Naive B cell (primary cell): ENCODE measurements around the gene BAG1. TPM values are rescaled to one million over a fixed set of nuclear protein-coding genes. Genes with fewer than 3 reads are reported as not detected.

Experiments used
- ATAC-seq, 2 donors: fragments of 150-1000 bp; cut with Tn5 transposase; 2 replicates each; pipeline ENCODE4 v1.10.0; 2021; ENCODE audit warnings: low read depth in 2 of 2, mild to moderate bottlenecking in 2 of 2, moderate library complexity in 2 of 2
- DNase-seq: peaks from one replicate; pipeline ENCODE4 v3.0.0; 2022
- H3K27ac Mint-ChIP-seq, 6 donors: one replicate each; pipeline ENCODE4 v1.8.0; 2020 to 2022; ENCODE audit warnings: mild to moderate bottlenecking in 6 of 6, mixed read lengths in 6 of 6, moderate library complexity in 5 of 6, inconsistent platforms in 2 of 6
- H3K27me3 Mint-ChIP-seq, 3 donors: one replicate each; pipeline ENCODE4 v1.8.0; 2021 to 2022; ENCODE audit warnings: mixed read lengths in 3 of 3, mild to moderate bottlenecking in 1 of 3
- H3K36me3 Mint-ChIP-seq, 2 donors: one replicate each; pipeline ENCODE4 v1.8.0; 2020 to 2022; ENCODE audit warnings: mixed read lengths in 2 of 2, inconsistent platforms in 1 of 2, mild to moderate bottlenecking in 1 of 2
- H3K4me1 Mint-ChIP-seq, 3 donors: one replicate each; pipeline ENCODE4 v1.8.0; 2020 to 2022; ENCODE audit warnings: mixed read lengths in 3 of 3, inconsistent platforms in 1 of 3, mild to moderate bottlenecking in 1 of 3, moderate library complexity in 1 of 3
- H3K4me3 Mint-ChIP-seq, 8 donors: one replicate each; pipeline ENCODE4 v1.8.0; 2020 to 2022; ENCODE audit warnings: mild to moderate bottlenecking in 8 of 8, mixed read lengths in 8 of 8, moderate library complexity in 8 of 8, inconsistent platforms in 2 of 8
- H3K9me3 Mint-ChIP-seq, 7 donors: one replicate each; pipeline ENCODE4 v1.8.0; 2020 to 2022; ENCODE audit warnings: mixed read lengths in 7 of 7, mild to moderate bottlenecking in 5 of 7, inconsistent platforms in 2 of 7, moderate library complexity in 1 of 7
- polyA plus RNA-seq, 6 donors: library from polyadenylated mRNA; unstranded; fragments of 300-500 nt; fragmentation: Illumina TruSeq; gene quantifications; one replicate each; pipeline ENCODE4 v1.2.3, GENCODE V29; 2021; ENCODE audit warnings: low read depth in 6 of 6

BAG1 gene
- polyA plus RNA-seq = 10 to 100 TPM; 45.7 to 85.6 (median 73.2) TPM

DNA sequence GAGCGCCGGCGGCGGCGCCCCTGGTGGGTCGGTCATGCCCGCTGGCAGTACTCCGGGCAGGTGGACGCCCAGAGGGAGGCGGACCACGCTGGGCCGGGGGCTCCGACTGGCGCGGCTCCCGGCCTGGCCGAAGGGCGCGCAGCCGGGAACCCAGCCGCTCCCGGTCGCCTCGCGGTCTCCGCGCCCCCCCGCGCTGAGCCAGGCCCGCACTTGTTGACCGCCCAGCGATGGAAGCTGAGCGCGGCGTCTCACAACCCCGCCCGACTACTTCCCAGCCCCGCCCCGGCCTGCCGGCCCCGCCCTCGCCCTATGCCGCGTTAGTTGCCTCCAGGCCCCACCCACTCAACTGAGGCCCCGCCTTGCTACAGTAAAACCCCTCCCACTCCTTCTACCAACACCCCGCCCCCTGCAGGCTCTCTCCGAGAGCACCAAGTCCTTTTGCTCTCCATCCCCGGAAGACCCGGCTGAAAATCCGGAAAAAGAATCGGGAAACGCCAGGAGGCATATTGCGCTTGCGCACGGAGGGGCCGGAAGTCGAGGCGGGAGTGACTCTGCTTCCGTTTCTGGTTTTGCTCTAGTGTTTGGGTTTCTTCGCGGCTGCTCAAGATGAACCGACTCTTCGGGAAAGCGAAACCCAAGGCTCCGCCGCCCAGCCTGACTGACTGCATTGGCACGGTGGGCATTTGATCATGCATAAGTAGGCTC lies at the start of gene BAG1, which contains the start of gene CHMP5:
Gene BAG1 (minus strand): TSS at position 236 of the 705 bp plus-strand sequence.
Gene CHMP5 (plus strand): TSS at position 577 of the 705 bp plus-strand sequence. CDS start 30 bp downstream, at position 607.
- Mint-ChIP-seq H3K4me1 (peaks cover 36 to 38% (median 36%) of the 10 kb centered on the region in 3 donors), H3K27me3 (no peaks in the 10 kb centered on the region), H3K36me3 (peaks cover 11% of the 10 kb centered on the region in 2 donors), H3K27ac (peak within 1 kb of the TSS; percentile 96 to 99 (median 99)), H3K4me3 (peak within 1 kb of the TSS; percentile 81 to 99 (median 95)), H3K9me3 (no peaks in the 10 kb centered on the region)
- peak; percentile 98 for DNase-seq
- ATAC-seq = peak; percentile 85

DNA sequence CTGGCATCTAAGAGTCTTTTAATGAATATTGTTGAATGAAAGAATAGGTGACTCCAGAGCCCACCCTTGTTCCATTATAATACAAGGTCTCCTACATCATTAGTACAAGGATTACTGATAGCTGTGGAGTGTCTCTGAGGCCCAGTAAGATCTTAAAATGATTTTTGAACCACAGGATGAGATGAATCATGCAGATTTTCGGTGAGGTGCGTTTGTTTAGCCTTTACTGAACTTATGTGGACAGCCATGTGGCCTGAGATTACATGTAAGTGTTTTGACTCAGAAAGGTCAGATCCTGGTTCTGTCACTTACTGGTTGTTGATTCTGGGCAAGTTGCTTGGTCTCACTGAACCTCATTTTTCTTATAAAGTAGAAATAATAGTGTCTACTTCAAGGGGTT lies 47.4 kb upstream of the BAG1 start:
- H3K36me3 Mint-ChIP-seq = peaks cover 37 to 40% of the 10 kb centered on the region in 2 donors
- H3K27ac Mint-ChIP-seq = no peak overlapping the region
- H3K27me3 Mint-ChIP-seq = no peaks in the 10 kb centered on the region
- no peak for DNase-seq
- no peak overlapping the region for H3K4me3 Mint-ChIP-seq
- no peaks in the 10 kb centered on the region for H3K9me3 Mint-ChIP-seq
- peaks cover 2 to 6% (median 3%) of the 10 kb centered on the region in 3 donors for H3K4me1 Mint-ChIP-seq
- no peak for ATAC-seq

DNA sequence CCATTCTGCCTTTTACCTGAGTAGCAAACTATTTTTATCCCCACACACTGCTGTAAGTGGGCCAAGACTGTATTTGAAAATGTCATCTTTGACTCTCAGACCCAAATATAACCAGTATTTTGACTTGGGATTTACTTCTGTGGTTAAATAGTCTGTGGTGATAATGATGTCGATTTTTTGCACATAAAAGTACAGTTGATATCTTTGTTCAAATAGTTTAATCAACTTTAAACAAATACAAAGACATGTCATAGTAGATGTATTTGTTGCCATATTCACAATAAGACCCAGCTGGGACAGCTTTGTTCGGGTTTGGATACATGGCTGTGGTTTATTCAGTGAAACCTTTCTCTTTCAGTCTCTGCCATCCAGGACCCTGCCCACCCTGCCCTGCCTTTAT lies 46.2 kb upstream of the BAG1 start:
- Mint-ChIP-seq H3K4me3 (no peak overlapping the region), H3K36me3 (peaks cover 32 to 36% of the 10 kb centered on the region in 2 donors), H3K9me3 (no peaks in the 10 kb centered on the region), H3K27ac (peak overlapping the region in 1 of 6 donors; percentile 58), H3K4me1 (peaks cover 2 to 6% (median 3%) of the 10 kb centered on the region in 3 donors), H3K27me3 (no peaks in the 10 kb centered on the region)
- ATAC-seq (no peak), DNase-seq (no peak)

DNA sequence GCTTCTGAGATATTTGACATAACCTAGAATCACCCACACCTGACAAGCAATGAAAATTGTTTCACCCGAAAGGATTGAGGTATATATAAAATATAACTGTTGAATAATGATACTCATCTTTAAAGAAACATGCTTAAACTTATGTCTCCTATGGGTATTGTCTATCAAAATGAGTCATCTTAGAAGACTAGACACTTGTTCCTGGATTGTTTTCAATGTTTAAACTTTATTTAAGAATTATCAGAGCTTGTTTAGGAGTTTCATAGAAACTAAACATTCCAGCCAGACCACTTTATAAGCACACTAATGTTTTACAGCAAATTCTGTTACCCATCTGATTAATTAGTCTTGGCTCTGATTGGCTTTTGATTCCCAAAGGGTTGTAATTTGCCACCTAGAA lies 45.4 kb upstream of the BAG1 start:
- Mint-ChIP-seq H3K27ac (peak overlapping the region in 1 of 6 donors; percentile 12), H3K9me3 (no peaks in the 10 kb centered on the region), H3K27me3 (no peaks in the 10 kb centered on the region), H3K36me3 (peaks cover 24 to 30% of the 10 kb centered on the region in 2 donors), H3K4me1 (peaks cover 2 to 6% (median 3%) of the 10 kb centered on the region in 3 donors), H3K4me3 (no peak overlapping the region)
- DNase-seq (no peak), ATAC-seq (no peak)

DNA sequence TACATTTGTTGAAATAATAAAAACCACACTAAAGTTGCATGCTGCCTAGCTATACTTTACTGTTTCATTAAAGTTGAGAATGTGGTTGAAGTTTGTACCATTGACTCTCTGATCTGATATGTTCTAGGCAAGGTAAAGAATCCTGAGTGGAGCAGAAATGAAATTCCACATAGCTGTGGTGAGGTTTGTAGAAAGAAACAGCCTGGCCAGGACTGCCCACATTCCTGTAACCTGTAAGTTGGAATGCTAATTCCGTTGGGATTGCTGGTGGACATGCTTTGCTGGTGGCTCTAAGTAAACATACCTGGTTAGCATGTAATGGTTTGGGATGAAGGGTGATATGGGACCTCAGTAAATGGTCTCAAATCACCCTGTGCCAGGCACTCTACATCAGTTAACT lies 42.6 kb upstream of the BAG1 start:
- ATAC-seq (no peak), DNase-seq (no peak)
- no peaks in the 10 kb centered on the region for H3K27me3 Mint-ChIP-seq
- no peak overlapping the region for H3K4me3 Mint-ChIP-seq
- H3K36me3 Mint-ChIP-seq = peaks cover 13 to 28% of the 10 kb centered on the region in 2 donors
- peaks cover 0 to 11% (median 7%) of the 10 kb centered on the region in 3 donors for H3K4me1 Mint-ChIP-seq
- H3K27ac Mint-ChIP-seq = no peak overlapping the region
- H3K9me3 Mint-ChIP-seq = no peaks in the 10 kb centered on the region

DNA sequence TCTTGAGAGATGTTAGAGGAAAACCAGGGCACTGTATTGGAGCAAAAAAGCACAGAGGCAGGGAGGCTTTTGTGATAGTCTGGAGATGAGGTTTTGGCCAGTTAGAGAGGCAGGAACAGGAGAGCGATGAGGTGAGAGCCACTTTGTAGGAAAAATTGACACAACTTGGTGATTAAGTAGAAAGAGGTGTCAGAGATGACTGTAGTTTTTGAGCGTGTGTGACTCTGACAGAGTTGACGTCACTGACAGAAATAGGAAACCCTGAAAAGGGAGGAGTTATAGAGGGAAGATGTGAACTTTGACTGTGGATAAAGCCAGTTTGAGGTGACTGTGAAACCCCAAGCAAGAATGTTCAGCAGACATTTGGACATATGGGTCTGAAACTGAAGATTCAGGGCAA lies 41.5 kb upstream of the BAG1 start:
- Mint-ChIP-seq H3K27ac (no peak overlapping the region), H3K27me3 (no peaks in the 10 kb centered on the region), H3K4me1 (peaks cover 2 to 12% (median 4%) of the 10 kb centered on the region in 3 donors), H3K9me3 (no peaks in the 10 kb centered on the region), H3K36me3 (peaks cover 13 to 27% of the 10 kb centered on the region in 2 donors), H3K4me3 (no peak overlapping the region)
- ATAC-seq = no peak
- DNase-seq = no peak

DNA sequence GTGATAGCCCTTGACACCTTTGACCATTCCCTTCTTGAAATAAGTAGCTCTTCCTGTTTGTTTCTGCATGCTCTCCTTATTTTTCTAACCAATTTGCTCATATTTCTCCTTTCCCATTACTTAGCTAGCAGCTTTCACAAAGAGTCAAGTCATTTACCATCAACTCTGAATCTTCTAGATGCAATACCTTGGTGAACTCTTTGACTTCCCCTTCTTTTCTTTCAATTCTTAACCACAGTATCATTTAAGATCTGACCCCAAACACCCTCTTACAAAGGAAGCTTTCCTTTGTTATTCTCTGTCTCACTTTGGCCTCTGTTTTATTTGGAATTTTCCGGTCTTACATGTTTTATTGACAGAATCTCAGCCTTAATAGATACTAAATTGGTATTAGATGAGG lies 39.9 kb upstream of the BAG1 start:
- no peak for ATAC-seq
- peaks cover 3 to 24% (median 11%) of the 10 kb centered on the region in 3 donors for H3K4me1 Mint-ChIP-seq
- no peak for DNase-seq
- no peaks in the 10 kb centered on the region for H3K9me3 Mint-ChIP-seq
- no peak overlapping the region for H3K27ac Mint-ChIP-seq
- peaks cover 7 to 28% of the 10 kb centered on the region in 2 donors for H3K36me3 Mint-ChIP-seq
- H3K4me3 Mint-ChIP-seq = no peak overlapping the region
- no peaks in the 10 kb centered on the region for H3K27me3 Mint-ChIP-seq

DNA sequence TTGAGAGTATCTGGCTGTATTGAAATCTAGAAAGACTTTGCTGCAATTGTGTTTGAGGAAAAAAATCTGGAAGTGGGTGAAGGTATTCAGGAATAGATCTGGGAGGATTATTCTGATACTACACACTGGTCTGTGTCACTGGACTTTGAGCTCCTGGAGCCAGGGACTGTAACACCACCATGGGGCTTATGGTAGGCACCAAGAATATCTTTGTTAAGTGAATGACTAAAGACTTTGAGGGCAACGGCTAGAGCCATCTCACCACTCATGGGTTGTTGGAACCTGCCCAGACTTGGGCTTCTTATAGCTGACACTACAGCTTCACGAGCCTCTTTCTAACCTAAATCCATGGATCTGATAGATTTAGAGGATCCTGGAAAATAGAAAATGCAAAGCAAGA lies 36.0 kb upstream of the BAG1 start:
- no peak for ATAC-seq
- peaks cover 18 to 31% of the 10 kb centered on the region in 2 donors for H3K36me3 Mint-ChIP-seq
- no peak overlapping the region for H3K4me3 Mint-ChIP-seq
- no peak for DNase-seq
- no peaks in the 10 kb centered on the region for H3K9me3 Mint-ChIP-seq
- peak overlapping the region in 5 of 6 donors; percentile 15 to 83 (median 76) for H3K27ac Mint-ChIP-seq
- peaks cover 37 to 59% (median 49%) of the 10 kb centered on the region in 3 donors for H3K4me1 Mint-ChIP-seq
- no peaks in the 10 kb centered on the region for H3K27me3 Mint-ChIP-seq

DNA sequence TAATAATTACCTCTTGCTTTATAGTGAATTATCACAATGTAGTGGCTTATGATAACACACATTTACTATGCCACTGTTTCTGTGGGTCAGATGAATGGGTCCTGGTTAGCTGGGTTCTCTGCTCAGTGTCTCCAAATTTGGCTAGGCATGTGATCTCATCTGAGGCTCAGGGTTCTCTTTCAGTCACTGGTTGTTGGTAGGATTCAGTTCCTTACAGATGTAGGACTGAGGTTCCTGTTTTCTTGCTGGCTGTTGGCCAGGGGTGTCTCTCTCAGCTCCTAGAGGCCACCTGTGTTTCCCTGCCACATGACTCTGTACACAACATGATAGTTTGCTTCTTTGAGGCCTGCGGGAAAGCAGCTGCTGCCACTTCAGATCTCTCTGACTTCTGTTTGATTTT lies 32.9 kb upstream of the BAG1 start:
- ATAC-seq (peak; percentile 97 to 99), DNase-seq (peak; percentile 84)
- Mint-ChIP-seq H3K27ac (peak overlapping the region; percentile 95 to 98 (median 97)), H3K9me3 (no peaks in the 10 kb centered on the region), H3K27me3 (no peaks in the 10 kb centered on the region), H3K4me3 (peak overlapping the region; percentile 21 to 85 (median 72)), H3K4me1 (peaks cover 54 to 81% (median 74%) of the 10 kb centered on the region in 3 donors), H3K36me3 (peaks cover 18 to 46% of the 10 kb centered on the region in 2 donors)

DNA sequence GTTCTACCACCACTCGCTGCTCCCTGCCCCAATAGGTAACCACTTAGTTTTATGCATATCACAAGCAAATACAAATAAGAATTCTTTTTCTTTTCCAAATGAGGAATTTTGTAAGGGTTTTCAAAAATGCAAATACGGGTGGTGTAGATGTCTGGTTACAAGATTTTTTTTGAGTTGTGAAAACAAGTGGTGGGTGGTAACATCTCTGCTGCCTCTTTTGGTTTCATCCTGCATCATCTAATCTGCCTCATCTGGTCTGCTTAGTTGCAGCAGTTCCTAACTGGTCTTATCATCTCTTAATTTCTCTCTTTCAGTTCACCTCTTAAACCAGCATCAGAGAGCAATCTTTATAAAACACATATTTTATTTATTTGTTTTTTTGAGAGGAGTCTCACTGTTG lies 31.1 kb upstream of the BAG1 start:
- Mint-ChIP-seq H3K36me3 (peaks cover 19 to 45% of the 10 kb centered on the region in 2 donors), H3K4me3 (peak overlapping the region; percentile 23 to 81 (median 67)), H3K27ac (peak overlapping the region in 5 of 6 donors; percentile 83 to 98 (median 97)), H3K9me3 (no peaks in the 10 kb centered on the region), H3K4me1 (peaks cover 68 to 95% (median 83%) of the 10 kb centered on the region in 3 donors), H3K27me3 (no peaks in the 10 kb centered on the region)
- ATAC-seq (no peak), DNase-seq (no peak)

DNA sequence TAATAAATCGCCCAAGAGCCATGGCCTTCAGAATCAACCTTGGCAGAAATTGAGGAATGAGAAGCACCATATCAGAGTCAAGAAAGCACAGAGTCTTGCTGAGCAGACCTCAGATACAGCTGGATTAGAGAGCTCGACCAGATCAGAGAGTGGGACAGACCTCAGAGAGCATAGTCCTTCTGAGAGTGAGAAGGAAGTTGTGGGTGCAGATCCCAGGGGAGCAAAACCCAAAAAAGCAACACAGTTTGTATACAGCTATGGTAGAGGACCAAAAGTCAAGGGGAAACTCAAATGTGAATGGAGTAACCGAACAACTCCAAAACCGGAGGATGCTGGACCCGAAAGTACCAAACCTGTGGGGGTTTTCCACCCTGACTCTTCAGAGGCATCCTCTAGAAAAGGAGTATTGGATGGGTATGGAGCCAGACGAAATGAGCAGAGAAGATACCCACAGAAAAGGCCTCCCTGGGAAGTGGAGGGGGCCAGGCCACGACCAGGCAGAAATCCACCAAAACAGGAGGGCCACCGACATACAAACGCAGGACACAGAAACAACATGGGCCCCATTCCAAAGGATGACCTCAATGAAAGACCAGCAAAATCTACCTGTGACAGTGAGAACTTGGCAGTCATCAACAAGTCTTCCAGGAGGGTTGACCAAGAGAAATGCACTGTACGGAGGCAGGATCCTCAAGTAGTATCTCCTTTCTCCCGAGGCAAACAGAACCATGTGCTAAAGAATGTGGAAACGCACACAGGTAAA lies 30.3 kb upstream of the BAG1 start:
- Mint-ChIP-seq H3K27ac (peak overlapping the region; percentile 49 to 98 (median 86)), H3K4me1 (peaks cover 72 to 97% (median 85%) of the 10 kb centered on the region in 3 donors), H3K36me3 (peaks cover 19 to 45% of the 10 kb centered on the region in 2 donors), H3K4me3 (peak overlapping the region; percentile 22 to 81 (median 58)), H3K9me3 (peaks cover 0 to 2% (median 0%) of the 10 kb centered on the region in 7 donors), H3K27me3 (no peaks in the 10 kb centered on the region)
- no peak for DNase-seq
- ATAC-seq = no peak

DNA sequence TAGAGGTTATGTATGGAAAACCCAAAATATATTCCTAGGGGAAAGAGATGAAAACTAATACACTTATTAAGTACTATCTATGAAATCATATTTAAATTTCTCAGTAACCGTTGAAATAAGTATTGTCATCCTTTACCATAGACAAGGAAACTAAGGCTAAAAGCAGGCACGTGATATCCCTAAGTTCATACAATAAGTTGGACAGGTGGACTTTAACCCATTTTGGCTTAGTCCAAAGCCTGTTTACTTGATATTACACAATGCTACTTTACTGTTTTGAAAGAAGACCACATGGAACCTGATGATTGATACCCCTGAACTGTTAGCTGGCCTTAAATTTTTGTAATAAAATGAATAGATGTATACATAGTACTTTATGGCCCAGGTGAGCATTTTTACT lies 29.3 kb upstream of the BAG1 start:
- Mint-ChIP-seq H3K4me1 (peaks cover 67 to 86% (median 77%) of the 10 kb centered on the region in 3 donors), H3K36me3 (peaks cover 14 to 45% of the 10 kb centered on the region in 2 donors), H3K27me3 (no peaks in the 10 kb centered on the region), H3K9me3 (peaks cover 0 to 2% (median 0%) of the 10 kb centered on the region in 7 donors), H3K27ac (peak overlapping the region in 4 of 6 donors; percentile 18 to 100 (median 57)), H3K4me3 (peak overlapping the region in 1 of 8 donors; percentile 95)
- DNase-seq (no peak), ATAC-seq (no peak)

DNA sequence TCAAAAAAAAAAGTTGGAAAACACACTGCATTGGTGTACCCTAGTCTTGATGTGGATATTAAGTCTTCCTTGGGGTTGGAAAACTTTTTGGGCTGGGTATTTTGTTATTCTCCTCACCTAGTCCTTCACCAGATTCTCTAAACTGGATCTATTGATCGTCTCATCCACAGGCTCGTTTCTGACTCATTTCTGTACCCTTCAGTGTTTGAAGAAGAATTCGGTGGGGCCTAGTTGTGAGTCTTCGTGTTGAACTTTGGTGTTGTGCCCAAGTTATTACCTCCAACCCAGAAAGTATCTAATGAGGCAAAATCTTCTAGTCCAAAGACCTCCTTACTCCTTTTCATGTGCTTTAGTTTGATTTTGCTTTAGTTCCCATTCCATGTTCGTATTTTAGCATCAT lies 27.4 kb upstream of the BAG1 start:
- peaks cover 0 to 2% (median 0%) of the 10 kb centered on the region in 7 donors for H3K9me3 Mint-ChIP-seq
- H3K4me1 Mint-ChIP-seq = peaks cover 49 to 73% (median 58%) of the 10 kb centered on the region in 3 donors
- H3K36me3 Mint-ChIP-seq = peaks cover 14 to 35% of the 10 kb centered on the region in 2 donors
- H3K27ac Mint-ChIP-seq = peak overlapping the region; percentile 58 to 100 (median 100)
- no peaks in the 10 kb centered on the region for H3K27me3 Mint-ChIP-seq
- H3K4me3 Mint-ChIP-seq = peak overlapping the region; percentile 66 to 99 (median 98)
- DNase-seq = no peak
- no peak for ATAC-seq
